GM18873 (cell line): ENCODE data around the gene RAB1A.

ENCODE experiments used
- ATAC-seq: cut with Tn5 transposase; IDR thresholded peaks from one replicate; pipeline ENCODE4 v1.9.1; 2021; ENCODE audit warnings: mild to moderate bottlenecking, moderate library complexity, moderate number of reproducible peaks; ENCODE audit not compliant: unreplicated experiment, low FRiP score

The RAB1A gene

DNA sequence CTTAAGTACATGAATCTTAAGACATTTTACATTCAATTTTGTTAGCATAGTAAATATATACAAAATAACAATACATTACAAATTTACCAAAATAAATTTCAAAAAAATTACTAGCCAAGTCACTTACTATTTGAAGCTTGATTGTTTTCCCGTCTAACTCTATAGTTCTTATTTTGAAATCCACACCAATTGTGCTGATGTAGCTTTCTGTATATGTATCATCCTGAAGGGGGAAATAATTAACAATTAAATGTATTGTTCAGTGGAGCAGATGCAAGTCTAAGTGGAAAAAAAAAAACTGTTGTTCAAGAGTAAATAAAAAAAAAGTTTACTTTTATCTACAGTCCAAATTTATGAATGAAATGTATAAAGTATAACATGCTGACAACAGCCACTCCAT is 32.1 kb downstream of the RAB1A start:
- ATAC-seq: no peak

DNA sequence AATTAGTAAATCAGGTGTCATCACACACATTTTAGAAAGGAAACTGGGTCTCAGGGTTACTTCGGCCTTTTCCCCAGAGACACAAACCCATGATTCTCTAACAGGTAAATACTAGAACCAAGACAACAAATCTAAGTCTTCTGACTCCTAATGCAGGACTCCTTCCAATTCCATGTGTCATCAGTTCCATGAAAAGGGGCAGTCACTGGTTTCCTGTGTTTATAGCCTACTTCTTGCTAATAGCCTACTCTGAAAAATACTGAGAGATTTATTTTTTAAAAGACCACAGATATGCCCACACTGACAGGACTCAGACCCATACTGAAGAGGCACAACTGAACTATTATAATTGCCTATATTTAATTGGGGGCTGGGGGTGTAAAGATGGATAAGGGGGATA is 33.0 kb downstream of the RAB1A start:
- no peak for ATAC-seq

DNA sequence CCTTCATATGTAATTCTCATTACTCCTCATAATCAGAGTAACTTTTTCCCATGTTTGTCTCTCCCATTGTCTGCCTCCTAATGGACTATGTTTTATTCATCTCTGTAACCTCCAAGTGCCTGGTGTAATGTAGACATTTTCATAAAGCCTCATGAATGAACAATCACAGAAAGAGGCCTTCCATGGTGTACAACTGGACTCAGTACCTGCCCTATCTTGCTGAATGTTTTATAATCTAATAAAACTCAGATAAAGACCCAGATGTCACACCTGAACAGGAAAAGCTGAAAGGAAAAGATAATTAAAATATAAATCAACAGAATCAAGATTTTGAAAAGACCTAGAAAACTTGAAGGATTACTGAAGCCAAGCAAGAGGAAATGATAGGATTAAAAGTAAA is 36.7 kb downstream of the RAB1A start:
- no peak for ATAC-seq

DNA sequence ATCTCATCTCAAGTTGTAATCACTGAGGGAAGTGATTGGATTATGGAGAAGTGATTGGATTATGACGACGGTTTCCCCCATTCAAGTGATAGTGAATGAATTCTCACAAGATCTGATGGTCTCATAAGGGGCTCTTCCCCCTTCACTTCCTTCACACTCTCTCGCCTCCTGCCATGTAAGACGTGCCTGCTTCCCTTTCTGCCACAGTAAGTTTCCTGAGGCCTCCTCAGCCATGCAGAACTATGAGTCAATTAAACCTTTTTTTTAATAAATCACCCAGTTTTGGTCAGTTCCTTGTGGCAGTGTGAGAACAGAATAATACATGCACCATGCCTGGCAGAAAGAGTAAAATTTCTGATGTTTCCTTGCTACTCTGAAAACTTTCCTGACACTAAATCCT is 37.1 kb downstream of the RAB1A start:
- ATAC-seq: no peak

DNA sequence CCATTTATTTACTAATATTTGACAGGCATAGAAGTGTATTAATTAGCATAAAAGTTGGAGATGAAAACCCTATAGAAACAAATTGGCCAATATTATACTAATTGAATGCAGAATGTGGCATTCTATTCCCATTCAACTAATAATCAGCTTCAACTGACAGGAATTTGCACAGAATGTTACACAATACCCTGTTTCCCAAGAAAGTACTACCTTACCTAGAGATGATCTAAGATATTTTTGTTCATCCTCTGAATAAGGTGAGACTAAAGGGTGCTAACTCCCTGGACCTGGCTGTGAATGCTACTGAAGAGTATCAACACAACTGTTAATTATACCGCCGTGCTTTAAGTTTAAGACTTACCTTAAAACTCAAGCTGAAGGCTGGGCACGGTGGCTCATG is 44.8 kb downstream of the RAB1A start:
- no peak for ATAC-seq

DNA sequence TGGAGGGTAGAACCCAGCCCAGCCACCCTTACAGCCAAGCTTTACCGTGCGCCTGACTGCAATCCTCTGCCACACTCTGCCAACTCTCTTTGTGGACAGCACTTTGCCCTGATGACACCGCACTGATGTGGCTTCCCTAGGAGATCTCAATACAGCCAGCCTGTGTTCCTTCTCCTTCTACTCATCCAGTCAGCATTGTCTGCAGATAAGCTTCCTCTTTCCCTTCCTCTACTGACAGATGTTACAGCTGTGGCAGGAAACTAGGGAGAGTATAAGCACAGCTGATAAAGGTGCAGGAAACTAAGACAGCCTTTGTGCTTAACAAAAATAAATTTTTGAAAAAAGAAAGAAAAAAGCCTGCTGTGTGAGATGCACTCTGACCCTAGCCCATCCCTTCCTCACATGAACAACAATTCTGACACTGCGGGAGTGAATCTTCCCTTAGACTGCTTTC is 48.6 kb downstream of the RAB1A start:
- ATAC-seq: no peak

DNA sequence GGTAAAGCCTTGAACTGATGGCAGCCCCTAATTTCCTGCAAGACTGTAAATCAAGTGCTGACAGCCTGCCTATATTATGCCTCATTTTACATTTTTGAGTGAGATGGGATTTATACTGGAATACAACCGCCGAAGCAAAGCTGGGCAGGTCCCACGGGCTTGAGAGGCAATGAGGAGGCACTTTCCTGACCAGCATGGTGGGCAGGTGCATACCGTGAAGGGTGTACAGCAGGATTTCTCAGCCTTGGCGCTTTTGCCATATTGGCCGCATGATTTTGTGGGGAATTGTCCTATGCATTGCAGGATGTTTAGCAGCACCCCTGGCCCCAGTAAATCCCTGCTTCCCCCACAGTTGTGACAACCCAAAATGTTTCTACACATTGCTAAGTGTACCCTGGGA is 50.9 kb downstream of the RAB1A start:
- no peak for ATAC-seq

DNA sequence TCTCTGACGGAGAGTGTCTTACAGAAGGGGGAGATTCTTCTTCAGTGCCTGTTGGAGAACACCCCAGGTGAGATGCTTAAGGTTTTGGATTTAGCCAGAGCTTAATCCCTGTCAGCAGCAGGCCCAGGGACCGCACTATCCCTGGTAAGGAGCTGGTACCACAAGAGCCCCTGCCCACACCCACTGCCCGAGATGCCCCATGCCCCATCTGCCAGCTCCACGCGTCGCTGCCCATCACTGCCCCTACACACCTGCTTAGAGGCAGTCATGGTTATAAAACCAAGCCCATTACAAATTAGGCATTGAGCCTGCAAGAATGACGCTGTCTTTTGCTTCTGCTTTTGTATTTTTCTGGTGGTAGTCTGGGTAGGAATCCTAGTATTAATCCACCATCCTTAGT is 52.0 kb downstream of the RAB1A start:
- ATAC-seq: no peak

DNA sequence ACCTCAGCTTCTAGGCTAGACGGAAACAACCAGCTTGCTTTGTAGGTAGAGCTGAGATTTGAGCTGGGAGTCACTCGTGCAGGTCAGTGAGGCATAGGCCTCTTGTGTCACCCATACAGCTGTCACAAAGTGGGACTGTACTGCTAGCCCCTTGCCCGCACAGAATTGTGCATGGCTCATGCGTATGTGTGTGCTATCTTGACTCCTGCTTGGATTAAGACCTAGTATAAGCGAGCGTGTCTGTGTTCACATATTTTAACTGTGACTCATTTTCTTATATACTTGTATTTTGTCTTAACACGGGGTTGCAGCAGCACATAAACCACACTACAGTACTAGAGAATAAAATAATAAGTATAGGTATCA is 53.6 kb downstream of the RAB1A start:
- ATAC-seq: no peak

DNA sequence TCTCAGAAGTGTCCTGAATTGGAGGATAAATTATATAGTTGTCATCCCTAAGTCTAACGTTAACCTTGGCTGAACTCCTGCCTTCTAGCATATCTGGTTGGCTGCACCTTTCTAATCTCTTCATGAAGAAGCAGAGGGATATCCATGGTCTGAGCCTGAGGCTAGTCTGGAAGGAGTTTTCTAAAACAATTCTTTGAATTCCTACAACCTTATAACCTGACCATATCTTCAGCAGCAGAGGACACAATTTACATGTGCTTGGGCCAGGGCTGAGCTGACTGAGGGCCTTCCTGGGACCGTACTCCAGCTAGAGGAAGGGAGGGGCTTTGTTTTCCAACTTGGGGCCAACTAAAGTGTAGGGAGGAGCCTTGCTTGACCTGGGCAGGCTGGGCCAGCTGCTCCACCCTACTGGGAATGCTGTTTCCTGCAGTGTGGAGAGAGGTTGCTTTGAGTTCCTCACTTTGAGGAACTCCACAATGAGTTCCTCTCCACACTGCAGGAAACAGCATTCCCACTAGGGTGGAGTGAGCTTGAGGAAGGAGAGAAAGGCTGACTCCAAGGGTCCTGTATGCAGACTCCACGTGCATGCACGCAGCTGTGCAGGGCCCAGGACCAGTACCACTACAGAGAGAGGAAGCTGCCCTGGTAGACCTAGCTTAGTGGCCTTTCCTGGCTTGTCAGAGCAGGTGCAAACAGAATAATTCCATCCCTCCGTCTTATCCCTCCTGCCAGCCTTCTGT is 54.1 kb downstream of the RAB1A start:
- ATAC-seq: no peak

DNA sequence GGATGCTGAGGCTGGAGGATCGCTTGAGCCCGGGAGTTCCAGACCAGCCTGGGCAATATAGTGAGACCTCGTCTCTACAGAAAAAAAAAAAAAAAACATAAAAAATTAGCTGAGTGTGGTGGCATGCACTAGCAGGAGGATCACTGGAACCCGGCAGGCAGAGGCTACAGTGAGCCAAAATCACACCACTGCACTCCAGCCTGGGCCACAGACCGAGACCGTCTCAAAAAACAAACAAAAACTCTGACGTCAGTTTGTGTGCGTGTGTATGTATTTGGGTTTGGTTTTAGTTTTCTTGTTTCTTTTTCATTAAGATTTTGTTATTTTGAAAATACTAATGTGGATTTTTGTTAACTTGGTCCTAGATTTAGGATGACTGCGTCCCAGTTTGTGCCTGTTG is 54.7 kb downstream of the RAB1A start:
- no peak for ATAC-seq

DNA sequence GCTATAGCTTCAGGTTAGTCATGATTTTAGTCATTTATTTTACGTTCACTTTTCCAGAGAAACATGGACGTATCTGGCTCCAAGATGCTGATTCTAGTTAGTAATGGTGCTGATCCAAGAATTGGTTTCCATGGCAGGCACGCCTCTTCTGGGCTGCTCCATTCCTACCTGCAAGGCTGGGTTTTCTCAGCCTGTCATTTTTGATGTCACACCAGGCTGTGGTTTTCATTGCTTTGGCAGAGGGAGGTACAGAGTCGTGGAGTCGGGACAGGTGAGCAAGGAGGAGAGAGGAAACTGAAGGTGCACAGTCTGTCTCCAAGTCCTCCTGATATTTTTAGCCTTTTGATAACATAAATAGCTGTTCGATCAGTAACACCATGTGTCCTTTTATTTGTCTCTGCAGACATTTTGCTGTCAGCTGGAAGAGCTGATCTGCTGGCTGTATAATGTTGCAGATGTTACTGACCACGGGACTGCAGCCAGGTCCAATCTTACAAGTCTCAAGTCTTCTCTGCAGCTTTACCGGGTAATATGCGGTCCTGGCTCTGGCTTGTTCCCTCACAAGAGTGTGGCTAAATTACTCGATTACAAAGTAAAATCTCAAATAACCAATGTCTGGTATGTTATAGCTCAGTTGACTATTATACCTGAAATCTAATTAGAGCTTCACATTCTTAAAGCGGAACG is 55.9 kb downstream of the RAB1A start:
- ATAC-seq: no peak

DNA sequence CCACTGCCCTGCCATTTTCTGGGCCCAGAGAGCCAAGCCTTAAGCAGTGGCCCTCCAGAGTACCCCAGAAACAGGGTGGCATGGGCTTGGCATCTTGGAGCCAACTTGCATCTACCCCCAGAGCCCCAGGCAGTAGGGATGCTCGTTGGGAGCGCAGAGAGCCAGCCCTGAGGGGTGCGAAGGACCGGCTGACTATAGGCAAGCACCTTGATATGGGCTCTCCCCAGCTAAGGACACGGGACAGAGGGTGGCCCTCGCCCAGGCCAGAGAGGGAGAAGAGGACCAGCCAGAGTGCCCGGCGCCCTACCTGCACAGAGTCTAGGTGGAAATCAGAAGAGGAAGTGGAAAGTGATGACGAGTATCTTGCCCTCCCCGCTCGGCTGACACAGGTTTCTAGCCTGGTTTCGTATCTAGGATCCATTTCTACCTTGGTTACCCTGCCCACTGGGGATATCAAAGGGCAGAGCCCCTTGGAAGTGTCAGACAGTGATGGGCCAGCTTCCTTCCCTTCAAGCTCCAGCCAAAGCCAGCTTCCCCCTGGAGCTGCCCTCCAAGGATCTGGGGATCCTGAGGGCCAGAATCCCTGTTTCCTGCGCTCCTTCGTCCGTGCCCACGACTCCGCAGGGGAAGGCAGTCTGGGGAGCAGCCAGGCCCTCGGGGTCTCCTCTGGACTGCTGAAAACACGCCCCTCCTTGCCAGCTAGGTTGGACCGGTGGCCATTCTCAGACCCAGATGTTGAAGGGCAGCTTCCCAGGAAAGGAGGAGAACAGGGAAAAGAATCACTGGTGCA is 57.5 kb downstream of the RAB1A start:
- ATAC-seq: no peak

DNA sequence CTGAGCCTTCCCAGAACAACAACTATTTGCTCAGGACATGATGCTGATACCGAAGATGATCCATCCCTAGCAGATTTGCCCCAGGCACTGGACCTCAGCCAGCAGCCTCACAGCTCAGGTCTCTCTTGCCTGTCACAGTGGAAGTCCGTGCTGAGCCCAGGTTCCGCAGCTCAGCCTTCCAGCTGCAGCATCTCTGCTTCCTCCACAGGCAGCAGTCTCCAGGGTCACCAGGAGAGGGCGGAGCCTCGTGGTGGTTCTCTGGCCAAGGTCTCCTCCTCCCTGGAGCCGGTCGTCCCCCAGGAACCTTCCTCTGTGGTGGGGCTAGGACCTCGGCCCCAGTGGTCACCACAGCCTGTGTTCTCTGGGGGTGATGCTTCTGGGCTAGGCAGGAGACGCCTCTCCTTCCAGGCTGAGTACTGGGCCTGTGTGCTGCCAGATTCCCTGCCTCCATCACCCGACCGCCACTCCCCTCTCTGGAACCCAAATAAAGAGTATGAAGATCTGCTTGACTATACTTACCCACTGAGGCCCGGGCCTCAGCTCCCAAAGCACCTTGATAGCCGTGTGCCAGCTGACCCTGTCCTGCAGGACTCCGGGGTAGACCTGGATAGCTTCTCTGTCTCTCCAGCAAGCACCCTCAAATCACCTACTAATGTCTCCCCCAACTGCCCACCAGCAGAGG is 58.3 kb downstream of the RAB1A start:
- ATAC-seq: no peak

DNA sequence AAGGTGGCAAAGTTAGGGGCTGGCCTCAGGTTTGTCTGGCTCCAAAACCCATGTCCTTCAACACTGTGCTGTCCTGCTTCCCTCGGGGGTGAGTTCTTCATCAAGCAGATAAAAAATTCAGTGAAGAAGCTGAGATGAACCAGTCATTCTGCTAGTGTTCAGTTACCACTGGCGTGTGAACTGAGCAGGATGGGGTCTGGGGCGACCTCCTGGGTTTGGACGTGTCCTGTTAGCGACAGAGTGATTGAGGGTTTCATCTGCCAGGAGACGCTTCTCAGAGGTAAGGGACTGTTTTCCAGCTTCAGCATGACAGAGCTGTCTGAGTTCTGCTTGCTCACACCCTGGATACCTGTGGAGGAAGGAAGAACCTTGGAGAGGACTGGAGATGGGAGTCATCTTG is 59.0 kb downstream of the RAB1A start:
- no peak for ATAC-seq

DNA sequence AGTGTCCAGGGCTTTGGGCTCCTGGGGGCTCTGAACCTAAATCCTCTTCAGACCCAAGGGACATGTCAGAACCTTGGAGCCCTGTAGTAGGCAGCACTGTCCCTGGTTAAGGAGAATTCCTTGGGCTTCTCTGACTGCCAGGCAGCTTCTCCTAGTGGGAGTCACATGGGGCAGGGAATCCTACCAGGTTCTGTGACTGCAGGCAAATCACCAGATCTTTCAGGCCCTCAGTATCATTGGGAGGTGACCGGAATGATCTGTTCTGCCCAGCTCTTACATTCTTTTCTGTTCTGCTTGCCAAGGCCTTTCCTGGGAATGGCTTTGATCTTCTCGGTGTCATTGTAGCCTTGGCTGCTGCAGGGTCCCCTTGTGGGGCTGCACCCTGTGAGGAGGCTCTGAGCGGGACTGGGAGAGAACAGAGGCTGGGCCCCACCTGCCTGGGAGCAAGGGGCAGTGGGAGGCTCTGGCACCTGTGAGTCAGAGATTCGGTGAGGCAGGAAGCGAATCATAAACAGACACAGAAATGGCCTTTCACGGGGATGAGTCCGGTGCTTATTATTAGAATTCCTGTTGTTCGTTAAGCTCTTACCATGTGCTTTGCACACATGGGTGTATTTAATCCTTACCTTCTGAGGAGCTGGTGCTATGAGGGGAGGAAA is 59.6 kb downstream of the RAB1A start:
- ATAC-seq: no peak

DNA sequence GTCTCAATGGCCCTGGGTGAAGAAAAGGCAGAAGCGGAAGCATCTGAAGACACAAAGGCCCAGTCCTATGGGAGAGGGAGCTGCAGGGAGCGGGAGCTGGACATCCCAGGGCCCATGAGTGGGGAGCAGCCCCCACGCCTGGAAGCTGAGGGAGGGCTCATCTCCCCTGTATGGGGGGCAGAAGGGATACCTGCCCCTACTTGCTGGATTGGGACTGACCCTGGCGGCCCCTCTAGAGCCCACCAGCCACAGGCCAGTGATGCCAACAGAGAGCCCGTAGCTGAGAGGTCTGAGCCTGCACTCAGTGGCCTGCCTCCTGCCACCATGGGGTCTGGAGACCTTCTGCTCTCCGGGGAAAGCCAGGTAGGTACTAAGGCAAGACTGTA is 60.5 kb downstream of the RAB1A start:
- no peak for ATAC-seq

DNA sequence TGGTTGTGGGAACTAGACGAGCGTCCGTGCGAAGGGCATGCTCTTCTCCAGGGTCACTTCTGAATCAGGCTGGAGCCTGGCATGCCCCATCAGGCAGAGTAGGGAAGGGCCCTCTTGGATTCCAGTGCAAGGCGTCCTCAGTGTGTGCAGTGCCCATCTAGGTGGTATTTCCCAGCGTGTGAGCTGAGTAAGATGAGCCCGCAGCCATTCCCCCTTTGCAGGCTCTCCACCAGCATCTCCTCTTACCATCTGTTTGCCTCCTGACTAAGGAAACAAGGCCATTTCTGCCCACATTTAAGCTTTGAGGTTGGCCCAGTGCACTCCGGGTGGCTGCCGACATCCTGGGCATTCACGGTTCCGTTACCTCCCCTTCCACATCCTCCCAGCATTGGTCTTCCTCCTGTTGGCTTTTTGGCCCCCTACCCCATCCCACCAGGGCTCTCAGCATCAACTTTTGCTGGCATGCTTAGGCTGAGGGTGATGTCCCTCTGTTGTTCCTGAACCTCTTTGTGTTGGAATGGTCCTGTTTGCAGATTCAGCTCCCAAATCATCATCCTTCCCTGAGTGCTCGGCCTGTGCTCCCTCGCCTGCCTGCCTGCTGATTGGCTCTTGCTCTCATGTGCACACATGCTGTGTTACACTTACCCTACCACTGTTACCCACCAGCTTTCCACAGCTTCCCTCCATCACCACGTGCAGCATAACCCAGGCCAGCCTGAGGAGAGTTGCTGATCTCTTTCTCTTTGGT is 61.9 kb downstream of the RAB1A start:
- ATAC-seq: no peak

DNA sequence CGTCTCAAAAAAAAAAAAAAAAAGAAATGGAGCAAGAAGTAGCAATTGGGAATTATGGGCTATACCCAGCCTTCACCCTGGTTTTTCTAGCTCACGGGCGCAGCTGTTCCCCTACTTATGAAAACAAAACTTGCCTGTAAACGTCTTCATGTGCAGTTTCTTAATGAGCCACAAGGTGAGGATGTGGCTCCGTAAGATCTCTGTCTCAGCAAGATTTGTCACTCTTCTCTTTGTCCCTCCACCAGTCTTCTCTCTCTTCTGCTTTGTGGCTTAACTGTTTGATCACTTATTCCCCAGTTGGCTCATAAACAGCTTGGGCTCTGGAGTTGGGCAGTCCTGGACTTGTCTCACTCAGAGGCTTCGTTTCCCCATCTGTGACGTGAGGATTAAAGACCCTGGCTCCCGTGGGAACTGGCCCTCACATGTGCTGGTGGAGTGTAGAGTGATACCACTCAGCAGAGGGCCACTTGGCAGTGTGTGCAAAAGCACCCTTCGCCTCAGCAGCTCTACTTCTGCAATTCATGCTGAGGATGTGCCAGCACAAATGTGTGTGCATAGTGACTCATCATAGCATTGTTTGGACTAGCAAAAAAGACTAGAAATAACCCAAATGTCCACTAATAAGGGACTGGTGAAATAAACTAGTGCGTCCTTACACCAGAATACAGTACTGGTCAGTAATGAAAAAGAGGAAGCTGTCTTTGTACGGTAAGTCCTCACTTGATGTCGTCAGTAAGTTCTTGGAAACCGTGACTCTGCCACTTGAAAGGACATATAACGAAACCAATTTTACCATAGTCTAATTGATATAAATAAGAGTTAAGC is 65.0 kb downstream of the RAB1A start:
- peak; percentile 78 for ATAC-seq
